NAMALWA (cell line): ENCODE results near the gene MESD.

ENCODE experiments used
- DNase-seq: peaks from one replicate; pipeline ENCODE4 v3.0.0-alpha.2; 2015; ENCODE audit warnings: low spot score

Gene MESD

DNA sequence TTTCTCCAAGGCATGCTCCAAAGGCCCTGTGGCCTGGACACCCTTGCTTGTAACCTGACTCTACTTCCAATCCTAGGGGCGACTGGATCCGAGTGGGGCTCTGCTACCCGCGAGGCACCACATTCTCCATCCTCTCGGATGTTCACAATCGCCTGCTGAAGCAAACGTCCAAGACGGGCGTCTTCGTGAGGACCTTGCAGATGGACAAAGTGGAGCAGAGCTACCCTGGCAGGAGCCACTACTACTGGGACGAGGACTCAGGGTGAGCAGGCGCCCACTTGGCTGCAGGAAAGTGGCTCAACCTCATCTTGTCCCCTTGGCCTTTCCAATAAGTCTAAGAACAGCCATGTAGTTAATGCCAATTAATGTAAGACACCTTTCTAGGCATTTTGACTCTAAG lies 51.9 kb downstream of the MESD start:
- DNase-seq: no peak

DNA sequence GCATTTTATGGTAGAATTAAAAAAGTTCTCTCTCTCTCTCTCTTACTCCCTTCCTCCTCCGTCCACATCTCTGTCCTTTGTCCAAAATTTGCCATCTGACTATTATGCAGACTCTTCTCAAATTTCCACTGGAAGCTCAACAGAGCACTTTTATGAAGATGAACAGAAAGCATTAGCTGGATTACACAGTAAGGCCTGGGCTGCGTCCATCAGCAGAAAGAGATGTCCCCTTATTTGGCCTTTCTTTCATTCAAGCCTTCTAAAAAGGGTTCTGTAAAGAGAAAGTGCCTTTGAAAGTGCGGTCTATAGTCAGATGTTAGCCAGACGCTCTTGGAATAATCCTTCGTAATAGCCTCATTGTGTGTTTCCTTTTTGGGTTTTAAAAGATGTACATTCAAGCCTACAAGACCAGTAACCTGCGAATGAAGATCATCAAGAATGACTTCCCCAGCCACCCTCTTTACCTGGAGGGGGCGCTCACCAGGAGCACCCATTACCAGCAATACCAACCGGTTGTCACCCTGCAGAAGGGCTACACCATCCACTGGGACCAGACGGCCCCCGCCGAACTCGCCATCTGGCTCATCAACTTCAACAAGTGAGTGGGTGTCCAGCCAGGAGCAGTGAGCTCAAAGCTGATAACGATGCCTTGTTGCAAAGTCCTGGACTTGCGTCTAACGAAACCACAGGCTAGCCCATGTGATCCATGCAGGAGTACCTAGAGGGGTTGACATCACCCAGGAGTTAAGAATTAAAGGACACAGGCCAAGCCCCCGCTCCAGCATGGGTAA lies 53.1 kb downstream of the MESD start:
- DNase-seq: no peak

DNA sequence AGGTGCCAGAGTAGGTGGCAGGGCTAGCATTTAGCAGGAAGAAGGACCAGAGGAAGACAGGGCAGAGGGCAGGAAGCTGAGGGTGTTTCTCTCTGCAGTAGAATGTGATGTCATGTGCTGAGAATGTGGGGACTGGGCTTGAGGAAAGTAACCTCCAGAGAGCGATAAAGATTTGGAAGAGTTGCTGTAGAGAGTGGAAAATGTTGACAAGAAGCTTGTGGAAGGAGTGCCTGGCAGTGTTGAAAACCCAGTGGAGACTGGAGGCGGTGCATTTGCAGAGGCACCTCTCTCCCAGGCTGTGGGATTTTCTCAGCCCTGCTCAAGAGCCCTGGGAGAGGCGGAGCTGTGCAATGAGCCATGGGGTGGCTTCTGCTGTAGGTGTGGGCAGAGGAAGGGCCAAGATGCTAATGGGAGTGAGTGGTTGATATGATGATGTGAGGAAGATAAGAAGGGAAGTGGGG lies 54.8 kb downstream of the MESD start:
- no peak for DNase-seq

DNA sequence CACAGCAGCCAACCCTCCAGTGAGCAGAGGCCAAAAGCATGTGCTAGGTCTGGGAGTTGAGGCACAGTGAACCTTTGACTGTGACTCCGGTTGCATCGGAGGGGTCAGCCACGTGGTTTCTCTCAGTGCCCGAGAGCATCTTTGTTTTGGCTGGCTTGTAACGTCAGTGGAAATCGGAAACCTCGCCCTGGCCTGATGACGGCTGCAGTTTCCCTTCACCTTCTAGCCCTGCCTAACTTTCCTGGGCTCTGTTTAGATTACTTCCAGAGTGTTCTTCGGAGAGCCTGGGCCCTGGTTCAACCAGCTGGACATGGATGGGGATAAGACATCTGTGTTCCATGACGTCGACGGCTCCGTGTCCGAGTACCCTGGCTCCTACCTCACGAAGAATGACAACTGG lies 56.6 kb downstream of the MESD start:
- no peak for DNase-seq

DNA sequence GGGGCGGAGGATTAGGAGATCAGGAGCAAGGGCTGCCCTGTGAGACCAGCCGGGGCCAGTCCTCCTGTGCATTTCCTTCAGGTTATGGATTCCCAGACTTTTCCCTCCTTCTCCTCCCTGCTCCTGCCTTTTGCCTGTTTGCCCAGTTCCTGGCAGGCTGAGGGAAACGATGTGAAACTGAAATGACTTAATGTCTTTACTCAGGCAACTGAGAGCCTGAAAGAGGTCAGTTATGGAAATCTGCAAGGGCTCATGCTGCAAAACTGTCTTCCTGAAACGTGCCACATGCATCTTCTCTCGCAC lies 57.2 kb downstream of the MESD start:
- DNase-seq: no peak

DNA sequence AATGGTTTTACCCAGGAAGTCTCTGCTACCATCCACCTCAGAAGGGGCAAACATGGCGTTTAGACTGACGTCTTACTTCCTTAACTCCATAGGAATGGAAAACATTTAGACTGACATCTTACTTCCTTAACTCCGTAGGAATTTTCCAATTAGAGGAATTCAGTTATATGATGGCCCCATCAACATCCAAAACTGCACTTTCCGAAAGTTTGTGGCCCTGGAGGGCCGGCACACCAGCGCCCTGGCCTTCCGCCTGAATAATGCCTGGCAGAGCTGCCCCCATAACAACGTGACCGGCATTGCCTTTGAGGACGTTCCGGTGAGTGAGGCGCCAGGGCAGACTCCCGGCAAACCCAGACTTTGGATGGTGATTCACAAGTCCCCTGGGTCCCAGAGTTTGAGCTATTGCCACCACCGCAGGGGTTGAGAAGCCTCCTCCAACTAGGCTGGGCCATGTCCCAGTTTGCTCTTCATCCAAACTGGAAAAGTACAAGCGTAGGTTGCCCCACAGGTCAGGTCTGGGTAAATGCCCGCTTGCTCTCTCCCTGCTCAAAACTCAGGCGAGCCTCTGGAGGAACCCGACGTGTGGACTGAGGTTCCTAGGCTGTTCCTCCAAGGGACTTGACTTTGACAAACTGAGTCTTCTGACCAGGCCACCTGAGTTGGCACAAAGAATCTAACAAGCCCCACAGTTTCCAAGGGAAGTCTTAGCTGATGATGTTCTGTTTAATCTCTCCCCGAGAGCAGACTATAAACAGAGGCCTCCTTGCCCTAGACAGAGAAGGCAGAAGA lies 57.7 kb downstream of the MESD start:
- DNase-seq: no peak

DNA sequence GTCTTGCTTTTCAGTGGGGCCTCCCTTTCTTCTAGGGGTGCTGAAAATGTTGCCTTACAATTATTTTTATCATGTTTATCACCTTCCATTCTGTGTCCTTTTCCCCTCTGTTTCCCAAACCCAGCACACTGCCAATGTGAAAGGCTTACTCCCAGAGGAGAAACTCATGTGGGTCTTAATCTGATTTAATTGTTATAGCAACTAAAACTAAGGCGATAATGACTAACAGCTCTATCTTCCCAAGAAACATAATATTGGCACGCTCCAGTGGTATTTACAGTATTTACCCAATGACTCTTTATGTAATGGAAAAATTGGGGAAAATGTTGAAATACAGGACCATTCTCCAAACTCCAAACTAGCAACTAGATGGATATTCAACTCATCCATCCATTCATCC lies 58.4 kb downstream of the MESD start:
- no peak for DNase-seq

DNA sequence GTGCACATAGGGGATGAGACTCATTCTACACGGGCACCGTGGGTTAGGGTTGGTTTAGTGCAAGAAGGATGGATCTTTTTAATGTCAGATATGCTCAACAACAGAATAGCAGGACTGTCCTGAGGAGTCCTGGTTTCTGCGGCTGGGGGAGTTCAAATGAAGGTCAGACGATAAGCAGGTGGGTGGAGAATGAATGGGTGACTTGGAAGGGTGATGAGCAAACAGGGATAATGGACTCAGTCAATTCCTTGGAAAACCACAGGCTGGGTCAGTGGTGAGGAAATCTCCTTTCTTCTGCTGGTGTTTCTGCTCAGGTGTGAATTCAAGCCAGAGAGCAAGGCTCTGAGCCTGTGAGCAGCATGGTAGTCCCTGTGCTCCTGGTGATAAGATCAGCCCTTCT lies 59.9 kb downstream of the MESD start:
- DNase-seq: no peak

DNA sequence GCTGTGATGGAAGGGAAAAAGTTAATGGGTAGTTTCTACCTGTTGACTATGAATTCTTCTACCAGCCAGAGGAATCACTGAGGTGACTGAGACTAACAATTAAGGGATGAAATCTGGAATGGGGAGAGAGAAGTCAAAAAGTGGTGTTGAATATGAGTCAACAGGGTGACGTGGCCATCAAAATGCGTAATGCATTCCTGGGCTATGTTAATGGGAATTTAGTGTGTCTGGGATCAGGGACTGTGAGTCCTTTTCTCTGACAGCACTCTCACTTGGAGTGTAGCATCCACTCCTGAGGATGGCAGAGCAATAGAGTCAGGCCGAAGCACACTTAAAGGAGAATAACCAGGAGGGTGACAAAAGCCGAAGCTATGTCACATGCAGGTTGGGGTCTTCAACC lies 60.4 kb downstream of the MESD start:
- DNase-seq: no peak

DNA sequence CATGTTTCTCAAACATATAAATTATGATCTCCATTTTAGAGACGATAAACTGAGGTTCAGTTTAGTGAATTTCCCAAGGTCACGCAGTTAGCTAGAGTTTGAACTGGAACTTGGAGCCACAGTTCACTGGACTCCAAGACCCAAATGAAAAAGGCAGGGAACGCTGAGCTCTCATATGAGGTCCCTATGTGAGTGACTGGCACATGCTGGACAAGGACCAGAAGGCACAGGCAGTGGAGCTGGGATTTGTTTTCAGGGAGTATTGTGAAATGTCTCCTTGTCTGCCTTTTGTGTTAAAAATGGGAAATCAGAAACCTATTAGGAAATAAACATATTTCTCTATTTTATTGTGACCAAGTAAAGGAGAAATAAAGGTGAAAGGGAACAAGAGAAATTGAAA lies 63.5 kb downstream of the MESD start:
- DNase-seq: no peak

DNA sequence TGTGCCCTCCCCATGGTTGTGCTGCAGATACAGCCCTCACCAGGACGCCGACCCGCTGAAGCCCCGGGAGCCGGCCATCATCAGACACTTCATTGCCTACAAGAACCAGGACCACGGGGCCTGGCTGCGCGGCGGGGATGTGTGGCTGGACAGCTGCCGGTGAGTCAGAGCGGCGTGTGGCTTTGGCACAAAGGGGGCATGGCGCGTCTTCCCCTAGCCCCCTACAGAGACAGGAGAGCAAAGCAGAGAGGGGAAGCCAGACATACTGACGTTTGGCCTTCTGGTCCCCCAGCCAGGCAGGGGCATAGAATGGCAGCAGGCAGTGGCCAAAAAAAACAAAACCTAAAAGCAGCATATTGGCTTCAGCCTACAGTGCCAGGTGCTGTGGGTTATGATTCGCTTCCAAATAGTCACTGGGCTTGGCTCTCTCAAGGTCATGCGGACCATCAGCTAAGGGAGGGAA lies 64.0 kb downstream of the MESD start:
- DNase-seq: no peak

DNA sequence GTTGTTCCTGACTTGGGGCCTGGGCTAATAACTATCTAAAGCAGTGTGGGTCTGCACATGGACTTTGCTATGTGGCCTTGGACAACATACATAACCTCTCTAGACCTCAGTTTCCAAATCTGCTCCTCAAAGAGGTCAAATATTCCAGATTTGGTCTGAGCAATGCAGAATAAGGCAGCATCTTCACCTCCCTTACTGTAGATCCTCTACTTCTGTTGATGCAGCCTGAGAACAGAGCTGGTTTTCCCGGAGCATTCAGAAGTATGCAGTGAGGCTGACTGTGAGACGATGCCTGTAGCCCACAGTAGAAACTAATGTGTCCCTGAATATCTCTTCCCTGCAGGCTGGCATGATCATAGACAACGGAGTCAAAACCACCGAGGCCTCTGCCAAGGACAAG lies 65.3 kb downstream of the MESD start:
- no peak for DNase-seq

DNA sequence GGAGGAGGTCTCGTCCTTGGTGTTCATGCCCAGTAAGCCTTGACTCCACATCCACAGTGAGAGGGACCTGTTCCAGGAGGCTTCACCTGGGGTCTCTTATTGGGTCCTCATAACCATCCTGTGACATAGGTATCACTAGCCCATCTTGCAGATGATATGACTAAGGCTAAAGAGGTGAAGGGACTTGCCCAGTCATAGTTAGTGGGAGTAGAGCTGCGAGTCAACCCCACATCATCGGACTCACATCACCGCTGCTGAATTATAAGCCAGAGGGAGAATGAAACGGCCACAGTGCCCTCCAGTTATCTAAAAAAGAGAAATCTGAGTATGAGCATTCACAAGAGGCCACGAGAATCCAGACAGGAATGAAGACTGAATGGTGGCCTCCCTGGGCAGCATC lies 66.0 kb downstream of the MESD start:
- DNase-seq: no peak

DNA sequence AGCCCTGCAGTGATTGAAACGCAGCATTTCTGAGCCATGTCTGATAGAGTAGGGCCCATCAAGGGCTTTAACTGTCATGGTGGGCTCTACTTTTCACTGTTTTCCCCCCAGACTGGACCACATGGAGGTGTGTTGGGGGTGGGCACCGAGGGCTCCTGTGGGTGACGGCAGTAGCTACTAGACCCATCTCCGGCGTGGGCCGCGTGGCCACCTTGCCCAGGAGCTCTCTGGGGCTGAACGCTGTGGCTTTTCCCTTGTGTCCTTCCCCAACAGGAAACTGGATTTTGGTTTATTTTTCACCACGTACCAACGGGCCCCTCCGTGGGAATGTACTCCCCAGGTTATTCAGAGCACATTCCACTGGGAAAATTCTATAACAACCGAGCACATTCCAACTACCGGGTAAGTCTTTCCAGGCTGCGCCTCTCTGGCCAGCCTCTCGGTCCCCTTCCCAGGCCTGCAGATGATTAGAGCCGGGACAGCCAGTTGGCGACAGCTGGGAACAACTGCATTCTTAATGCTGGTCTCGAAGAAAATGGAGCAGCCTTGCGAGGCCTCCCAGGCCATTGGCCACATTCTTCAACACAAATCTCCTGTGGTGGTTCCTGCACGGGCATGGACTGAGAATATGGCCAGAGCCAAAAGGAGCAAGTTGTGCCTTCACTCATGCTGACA lies 67.7 kb downstream of the MESD start:
- DNase-seq: no peak

DNA sequence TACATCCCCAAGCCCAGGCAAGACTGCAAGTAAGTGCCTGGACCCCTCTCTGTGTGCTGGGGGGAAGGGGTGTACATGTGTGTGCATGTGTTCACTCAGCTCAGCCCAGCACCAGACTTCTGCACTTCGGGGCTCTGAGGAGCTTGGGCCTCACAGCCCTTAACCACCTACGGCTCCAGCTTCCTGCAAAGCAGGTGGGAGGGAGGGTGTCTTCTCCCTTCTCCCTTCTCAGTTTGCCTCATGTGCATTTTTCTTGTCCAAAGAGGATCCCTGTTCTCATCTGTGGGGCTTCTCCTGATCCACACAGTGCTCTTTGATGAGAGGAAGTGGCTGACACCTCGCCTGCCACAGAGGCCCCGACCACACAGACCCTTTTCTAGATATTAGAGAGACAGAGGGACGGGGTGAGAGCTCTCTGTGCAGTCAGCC lies 69.3 kb downstream of the MESD start:
- DNase-seq: no peak

DNA sequence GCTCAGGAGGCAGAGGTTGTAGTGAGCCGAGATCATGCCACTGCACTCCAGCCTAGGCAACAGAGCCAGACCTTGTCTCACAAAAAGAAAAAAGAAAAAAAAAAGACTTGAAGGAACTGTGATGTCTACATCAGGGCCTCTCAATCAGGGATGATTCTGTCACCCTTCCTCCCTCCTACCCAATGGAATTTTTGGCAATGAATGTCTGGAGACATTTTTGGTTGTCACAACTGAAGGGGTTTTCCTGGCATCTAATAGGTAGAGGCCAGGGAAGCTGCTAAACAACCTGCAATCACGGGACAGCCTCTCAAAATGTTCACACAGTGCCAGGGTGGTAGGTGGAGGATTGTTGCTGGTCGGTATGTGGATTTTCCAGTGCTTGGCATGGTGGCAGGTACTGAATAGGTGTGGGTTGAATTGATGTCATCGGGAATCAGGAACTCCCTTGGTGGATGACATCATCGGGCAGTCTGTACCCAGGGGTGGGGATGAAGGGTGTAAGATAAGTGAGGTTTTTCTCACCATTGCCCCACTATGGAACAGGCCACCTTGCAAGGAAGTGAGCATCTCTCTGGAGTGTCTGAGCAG lies 71.3 kb downstream of the MESD start:
- no peak for DNase-seq

DNA sequence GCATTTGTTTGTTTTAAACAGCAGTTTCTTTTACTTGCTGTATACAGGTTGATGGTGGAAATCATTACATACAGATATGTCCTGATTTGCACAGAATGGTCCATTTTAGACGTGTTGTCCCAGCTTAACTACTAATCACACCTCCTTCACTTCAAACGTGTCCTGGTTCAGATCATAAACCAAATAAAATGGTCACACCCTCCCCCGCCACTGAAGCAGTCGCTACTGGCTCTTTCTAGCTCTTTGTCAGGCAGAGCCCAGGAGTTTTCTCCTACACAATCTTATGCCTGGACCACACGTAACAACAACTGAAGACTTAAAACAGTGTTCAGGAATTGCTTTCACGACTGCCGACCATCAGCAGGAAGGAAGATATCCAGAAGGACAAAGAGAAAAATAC lies 73.6 kb downstream of the MESD start:
- no peak for DNase-seq

DNA sequence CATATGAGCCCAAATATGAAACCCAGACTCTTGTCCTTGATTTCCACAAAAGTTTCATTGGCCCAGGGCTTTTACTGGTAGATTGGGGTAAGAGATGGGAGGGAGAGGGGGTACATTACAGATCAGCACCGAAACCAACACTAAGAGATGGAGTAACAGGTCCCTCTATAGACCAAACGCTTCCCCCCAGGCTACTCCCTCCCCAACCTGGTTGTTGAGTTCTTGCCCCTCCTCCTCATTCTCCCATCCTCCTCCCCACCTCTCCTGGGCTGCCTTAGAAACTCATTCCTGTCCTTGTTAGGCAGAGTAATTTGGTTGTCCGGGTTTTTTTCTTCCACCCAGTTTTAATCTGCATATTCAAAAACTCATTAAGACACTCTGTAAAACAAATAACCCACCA lies 74.1 kb downstream of the MESD start:
- no peak for DNase-seq

DNA sequence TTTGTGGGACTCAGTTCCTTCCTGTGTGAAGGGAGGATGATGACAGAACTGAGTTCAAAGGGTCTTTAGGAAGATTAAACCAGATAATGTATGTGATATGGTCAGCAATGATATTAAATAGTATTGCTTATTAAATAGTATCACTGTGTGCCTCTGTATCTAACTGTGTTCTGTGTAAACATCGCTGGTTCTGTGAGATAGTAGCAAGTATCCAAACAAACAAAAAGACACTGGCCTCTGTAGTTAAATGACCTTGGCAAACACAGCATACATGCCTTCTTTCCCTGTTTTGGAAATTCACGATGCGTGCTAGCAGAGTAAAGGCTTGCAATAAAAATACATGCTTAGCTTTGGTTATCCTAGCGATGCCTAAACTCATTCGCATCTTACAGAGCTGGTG lies 76.1 kb downstream of the MESD start:
- DNase-seq: no peak

DNA sequence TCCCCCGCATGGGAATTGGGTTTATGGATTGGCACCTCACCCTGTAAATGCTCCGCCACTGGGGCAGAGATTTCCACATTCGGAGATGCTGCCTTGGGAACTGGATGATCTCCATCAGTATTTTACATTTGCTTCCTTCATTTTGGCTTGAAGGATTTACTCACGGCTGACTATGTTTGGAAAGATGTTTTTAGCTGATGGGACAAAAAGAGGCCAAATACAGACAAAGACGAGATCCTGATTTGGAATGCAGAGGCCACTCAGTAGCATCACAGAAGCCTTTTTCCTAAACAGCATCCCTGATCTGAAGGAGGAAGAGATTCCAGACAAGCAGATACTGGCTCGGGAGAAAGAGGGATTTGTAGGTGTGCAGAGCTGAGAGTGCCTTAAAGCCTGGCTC lies 76.9 kb downstream of the MESD start:
- DNase-seq: no peak

DNA sequence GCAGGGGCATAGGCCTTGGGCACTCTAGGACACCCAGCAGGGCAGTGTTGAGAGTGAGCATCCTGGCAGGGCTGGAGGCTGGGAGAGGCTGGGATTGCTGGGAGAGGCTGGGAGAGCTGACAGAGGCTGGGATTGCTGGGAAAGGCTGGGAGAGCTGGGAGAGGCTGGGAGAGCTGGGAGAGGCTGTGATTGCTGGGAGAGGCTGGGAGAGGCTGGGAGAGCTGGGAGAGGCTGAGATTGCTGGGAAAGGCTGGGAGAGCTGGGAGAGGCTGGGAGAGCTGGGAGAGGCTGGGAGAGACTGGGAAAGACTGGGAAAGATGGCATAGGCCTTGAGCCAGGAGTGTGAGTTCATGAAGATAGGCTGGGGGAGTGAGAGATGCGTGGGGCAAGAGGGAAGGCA lies 77.8 kb downstream of the MESD start:
- DNase-seq: no peak

DNA sequence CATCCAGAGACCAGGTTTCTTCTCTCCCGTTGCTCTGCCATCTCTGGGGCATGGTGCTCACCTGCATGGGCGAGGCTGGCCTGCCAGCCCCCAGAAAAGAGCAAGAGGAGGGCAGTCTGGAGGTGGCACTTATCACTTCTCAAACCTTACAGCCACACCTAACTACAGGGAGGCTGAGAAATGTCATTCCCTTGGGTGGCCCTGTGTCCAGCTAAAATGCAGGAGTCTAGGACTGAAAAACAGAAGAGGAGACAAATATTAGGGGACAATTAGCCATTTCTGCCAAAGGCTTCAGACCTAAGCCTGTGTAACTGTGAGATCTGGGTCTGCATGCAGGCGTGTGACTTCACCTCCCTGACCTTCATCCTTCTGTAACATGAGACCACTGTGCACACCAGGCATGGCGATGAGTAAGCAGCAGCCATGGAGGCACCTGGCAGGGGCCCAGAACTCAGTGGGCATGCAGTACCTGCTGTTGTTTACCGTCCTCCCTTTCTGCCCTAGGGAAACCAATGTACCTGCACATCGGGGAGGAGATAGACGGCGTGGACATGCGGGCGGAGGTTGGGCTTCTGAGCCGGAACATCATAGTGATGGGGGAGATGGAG lies 83.4 kb downstream of the MESD start:
- DNase-seq: no peak
